ENCODE measurements around the gene FAM168A.
"Not testable (repeated sequence)": the region's sequence is repeated elsewhere in the genome, so short reads cannot be mapped to it uniquely, and the experiment has no call there.

FAM168A gene

DNA sequence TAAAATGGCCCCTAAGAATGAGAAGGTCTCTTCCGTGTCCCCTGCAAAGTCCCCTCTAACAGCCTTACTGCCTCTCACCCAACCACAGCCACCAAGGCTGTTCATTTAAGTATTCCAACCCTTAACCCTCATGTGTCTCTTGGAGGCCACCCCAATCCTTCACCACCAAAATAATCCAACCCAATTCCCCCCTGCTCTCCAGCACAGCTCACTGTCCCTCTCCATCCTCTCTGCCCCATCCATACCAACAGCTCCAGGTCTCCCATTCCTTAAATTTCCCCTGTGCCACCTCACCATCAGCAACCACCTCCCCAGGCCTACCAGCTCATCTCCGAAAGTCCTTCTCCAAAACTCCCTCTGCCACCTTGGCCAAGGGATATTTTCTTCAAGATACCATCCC, 1.4 kb downstream of the FAM168A start:
- DNase-seq (ENCODE audit: low read depth, low spot score), result no peak

DNA sequence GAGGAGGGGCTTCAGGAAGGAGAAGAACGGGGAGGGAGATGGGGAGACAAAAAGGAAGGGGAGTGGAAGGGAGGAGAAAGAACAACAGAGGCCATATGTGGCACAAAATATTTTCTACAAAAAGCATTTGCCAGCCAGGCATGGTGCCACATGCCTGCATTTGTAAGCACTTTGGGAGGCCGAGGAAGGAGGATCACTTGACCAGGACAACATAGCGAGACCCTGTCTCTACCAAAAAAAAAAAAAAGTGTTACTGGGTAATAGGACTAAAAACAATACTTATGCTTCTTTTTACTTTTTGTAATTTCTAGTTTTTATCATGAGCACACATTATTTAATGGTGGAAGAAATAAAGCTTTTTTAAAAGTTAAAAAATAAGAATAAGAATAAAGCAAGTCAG, 5.3 kb downstream of the FAM168A start:
- no peak for DNase-seq (ENCODE audit: low read depth, low spot score)

DNA sequence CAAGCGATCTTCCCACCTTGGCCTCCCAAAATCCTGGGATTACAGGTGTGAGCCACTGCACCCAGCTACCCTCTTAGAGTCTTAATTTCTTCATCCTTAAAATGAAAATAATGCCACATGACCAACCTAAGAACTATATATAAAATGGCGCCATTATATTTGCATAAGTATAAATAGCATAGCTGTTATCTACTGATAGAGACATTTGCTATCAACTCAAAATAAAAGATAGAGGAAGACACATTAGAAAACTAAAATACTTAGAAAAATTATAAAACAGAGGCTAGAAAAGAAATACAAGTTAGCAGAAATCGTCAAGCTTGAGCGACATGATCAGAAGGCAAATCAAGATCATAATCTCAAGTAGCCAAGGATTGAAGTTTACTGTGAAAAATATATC, 6.2 kb downstream of the FAM168A start:
- DNase-seq (ENCODE audit: low read depth, low spot score), result no peak

DNA sequence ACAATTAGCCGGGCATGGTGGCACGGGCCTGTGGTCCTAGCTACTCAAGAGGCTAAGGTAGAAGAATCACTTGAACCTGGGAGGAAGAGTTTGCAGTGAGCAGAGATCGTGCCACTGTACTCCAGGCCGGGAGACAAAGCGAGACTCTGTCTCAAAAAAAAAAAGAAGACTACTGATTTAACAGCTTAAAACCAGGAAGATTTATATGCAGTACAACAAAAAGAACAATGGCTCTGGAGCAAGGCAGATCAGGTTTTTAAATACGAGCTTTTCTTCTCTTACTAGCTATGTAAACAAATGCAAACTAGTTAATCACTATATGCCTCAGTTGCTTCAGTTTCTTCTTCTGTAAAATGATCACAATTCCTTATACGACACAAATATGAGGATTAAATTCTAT, 6.9 kb downstream of the FAM168A start:
- no peak for DNase-seq (ENCODE audit: low read depth, low spot score)

DNA sequence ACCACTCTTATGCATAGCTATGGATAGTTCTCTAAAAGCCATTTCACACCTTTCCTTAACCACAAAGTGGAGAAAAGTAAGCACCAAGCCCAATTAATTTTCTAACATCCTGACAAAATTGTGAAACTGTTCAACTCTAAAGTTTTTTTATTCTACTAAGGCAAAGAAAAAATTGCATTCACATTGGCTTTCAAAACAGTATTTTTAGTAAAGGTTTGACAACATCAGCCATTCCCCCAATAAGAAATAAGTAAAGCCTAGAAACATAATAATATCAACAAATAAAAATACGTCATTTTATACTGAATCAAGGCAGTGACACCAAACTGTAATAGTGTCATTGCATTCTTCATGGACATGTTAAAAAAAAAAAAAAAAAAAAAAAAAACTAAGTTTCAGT, 11.1 kb downstream of the FAM168A start:
- no peak for DNase-seq (ENCODE audit: low read depth, low spot score)

DNA sequence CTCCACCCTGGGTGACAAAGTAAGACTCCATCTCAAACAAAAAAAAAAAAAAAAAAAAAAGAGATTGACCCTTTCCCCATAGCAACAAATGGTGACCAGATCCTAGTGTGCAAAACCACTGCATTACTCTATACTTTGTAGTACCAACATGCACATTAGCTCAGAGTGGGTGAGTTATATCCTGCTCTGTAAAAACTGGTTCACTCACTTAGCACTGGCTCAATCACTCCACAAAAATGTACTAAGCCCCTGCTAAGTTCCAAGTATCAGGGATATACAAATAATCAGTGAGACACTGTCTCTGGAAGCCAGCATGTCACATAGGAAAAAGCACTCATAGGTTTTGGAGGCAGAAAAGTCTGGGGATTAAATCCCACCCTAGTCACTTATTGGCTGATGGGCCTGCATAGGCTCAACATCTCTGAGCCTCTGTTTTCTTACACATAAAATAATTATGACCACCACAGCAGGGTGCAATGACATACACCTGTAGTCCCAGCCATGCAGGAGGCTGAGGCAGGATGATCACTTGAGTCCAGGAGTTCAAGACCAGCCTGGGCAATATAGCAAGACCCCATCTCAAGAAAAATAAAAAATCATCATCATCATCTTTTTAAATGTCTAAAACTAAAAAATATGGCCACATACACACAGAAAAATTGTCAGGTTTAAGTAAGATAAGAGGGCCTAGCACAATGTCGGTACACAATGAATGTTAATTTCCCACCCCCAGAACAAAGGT, 11.9 kb downstream of the FAM168A start:
- DNase-seq (ENCODE audit: low read depth, low spot score), result no peak

DNA sequence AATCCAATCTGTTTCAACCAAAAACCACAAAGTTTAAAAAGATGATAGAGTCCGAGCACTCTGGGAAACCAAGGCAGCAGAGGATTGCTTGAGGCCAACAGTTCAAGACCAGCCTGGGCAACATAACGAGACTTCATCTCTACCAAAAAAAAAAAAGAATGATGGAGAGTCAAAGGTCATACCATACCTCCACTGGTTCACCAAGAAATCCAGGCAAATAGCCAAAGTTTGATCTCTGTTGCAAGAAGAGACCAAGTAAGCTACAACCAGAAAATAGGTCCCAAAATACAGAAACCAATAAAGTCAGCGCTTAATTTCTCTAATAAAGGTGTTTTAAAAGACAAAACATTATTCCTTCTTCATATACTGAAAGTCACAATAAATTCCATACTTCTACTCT, 13.1 kb downstream of the FAM168A start:
- DNase-seq (ENCODE audit: low read depth, low spot score), result no peak

DNA sequence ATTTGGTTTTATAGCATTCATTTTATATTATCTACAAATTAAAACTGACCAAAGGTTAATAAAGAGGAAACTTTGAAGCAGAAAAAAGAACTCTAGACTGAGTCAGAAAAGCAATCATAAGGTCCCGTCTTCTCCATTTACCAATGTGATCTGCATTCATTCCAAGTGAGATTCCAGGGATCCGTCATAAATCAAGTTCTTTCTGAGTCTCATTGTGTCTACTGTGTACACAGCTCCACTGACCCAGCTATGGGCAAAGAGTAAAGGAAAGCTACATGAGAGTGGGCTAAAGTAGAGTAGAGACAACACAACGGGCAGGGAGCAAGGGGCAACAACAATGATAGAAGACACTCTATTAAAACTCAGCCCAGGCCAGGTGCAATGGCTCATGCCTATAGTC, 15.3 kb downstream of the FAM168A start:
- no peak for DNase-seq (ENCODE audit: low read depth, low spot score)

DNA sequence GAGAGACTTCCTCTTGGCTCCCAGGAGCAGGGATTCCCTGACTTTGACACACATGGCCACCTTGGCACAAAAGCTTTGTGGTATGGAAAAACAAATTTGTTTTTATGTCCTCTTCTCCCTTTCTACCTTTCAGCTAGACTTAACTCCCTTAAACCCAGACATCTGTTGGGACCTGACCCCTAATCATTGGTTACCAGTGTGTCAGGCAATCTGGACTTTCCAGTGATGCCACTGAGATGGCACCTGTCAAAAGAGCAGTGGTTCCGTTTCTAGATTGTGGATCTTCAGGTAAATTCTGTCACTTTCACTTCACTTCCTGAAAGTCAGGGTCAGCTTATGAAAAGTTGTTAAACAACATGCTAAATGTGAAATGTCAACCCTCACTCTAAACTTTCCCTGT, 17.2 kb downstream of the FAM168A start:
- DNase-seq (ENCODE audit: low read depth, low spot score), result not testable (repeated sequence)

DNA sequence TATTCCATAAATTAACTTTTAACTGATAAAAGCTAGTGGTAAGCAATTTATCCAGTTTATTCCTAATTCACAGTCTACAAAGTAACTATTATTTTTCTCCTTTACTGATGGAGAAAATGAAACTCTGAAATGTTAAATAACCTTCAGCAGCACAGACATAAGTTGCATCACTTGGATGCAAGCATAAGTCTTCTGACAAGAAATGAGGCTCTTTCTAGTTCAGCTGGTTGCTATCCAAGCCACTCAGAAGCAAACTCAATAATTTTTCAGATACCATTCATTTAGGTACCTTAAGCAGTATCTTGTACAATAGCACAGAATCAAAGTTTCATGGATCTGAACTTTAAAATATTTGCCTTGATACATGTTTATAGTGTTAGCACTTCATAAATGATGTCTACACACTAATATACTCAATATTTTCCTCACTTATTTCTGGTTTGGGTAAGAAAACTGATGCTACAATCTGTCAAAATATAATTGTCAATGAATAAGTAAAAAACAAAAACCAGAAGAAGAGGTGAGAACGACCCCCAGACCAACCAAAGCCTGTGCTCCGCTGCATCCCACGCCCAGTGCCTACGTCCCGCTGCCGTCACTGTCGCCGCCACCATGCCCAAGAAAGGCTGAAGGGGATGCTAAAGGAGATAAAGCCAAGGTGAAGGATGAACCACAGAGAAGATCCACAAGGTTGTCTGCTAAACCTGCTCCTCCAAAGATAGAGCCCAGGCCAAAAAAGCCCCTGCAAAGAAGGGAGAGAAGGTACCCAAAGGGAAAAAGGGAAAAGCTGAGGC, 18.1 kb downstream of the FAM168A start:
- DNase-seq (ENCODE audit: low read depth, low spot score), result no peak

DNA sequence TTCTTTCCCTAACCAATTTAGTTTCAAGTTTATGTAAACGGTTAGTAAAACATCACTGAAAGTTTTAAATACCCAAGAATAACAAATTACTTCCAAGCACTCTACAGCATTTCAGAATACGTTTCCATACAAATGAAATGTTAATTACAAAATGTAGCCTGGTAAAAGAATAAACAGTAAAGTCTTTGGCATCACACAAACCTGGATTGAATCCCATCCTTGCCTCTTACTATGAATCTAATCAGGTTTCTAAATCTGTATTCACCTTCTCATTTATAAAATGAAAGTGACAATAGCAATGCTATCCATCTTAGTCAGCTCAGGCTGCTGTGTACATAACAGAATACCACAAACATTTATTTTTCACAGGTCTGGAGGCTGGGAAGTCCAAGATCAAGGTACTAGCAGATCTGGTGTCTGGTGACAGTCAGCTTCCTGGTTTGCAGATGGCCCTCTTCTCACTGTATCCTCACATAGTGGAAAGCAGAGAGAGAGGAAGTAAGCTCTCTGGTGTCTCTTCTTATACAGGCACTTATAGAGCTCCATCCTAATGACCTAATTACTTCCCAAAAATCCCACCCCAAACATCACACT, 19.2 kb downstream of the FAM168A start:
- DNase-seq (ENCODE audit: low read depth, low spot score), result no peak

DNA sequence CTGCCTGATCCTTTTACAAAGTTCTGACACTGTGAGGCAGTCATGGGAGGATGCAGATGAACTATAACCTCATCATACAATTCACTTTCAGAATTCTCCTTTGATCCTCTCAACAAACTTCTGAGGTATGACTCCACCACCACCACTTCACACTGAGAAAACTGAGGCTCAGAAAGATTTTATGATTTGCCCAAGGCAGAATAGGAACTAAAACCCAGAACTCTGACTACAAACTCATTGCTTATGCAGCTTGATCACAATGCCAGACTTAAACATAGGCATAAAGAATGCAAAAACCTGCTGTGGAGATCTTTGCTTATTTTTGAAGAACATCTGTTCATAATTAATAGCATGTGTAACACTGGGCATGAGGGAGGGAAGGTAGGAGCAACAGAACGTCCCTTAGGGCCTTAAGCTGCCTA, 20.4 kb downstream of the FAM168A start:
- DNase-seq (ENCODE audit: low read depth, low spot score), result no peak

DNA sequence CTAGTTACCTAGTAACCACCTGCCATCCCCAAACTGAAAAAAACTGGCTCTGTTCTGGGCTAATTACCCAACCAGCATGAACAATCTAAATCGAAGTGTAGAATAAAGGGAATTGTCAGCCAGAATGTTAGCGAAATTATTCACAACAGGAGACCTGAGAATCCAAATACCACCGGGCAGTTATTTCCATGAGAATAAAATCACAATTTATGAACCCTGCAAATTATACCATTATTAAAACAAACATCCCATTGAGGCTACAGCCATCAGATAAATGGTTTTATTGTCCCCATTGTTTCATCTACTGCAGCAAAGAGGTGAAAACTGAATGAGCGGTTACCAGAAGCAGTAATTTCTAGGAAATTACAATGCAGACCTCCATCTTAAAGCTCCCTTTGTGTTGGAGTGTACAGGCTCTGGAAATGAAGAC, 21.7 kb downstream of the FAM168A start:
- no peak for DNase-seq (ENCODE audit: low read depth, low spot score)

DNA sequence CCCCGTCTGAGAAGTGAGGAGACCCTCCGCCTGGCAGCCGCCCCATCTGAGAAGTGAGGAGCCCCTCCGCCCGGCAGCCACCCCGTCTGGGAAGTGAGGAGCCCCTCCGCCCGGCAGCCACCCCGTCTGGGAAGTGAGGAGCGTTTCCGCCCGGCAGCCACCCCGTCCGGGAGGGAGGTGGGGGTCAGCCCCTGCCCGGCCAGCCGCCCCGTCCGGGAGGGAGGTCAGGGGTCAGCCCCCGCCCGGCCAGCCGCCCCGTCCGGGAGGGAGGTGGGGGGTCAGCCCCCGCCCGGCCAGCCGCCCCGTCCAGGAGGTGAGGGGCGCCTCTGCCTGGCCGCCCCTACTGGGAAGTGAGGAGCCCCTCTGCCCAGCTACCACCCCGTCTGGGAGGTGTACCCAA, 25.9 kb downstream of the FAM168A start:
- not testable (repeated sequence) for DNase-seq (ENCODE audit: low read depth, low spot score)

DNA sequence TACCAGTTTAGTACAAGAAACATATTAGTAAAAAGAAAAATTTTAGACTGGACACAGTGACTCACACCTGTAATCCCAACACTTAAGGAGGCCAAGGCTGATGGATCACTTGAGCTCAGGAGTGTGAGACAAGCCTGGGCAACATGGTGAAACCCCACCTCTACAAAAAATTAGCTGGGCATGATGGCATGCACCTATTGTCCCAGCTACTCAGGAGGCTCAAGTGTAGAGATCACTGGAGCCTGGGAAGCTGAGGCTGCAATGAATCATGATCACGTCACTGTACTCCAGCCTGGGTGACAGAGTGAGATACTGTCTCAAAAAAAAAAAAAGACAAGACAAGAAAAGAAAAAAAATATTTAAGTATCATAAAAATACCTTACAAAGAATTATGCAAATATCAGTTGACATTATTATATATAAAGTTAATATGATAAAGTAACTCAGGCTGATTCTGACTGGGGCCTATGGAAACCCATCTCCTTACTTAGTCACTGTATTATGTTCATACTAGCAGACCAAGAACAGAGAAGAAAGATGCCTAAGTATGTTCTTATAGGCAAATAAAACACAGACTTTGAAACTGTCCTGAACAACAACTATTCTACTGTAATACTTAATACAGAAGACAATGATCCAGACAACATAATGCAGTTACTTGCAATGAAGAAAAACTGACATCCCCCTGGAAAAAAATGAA, 27.3 kb downstream of the FAM168A start:
- DNase-seq (ENCODE audit: low read depth, low spot score), result no peak

DNA sequence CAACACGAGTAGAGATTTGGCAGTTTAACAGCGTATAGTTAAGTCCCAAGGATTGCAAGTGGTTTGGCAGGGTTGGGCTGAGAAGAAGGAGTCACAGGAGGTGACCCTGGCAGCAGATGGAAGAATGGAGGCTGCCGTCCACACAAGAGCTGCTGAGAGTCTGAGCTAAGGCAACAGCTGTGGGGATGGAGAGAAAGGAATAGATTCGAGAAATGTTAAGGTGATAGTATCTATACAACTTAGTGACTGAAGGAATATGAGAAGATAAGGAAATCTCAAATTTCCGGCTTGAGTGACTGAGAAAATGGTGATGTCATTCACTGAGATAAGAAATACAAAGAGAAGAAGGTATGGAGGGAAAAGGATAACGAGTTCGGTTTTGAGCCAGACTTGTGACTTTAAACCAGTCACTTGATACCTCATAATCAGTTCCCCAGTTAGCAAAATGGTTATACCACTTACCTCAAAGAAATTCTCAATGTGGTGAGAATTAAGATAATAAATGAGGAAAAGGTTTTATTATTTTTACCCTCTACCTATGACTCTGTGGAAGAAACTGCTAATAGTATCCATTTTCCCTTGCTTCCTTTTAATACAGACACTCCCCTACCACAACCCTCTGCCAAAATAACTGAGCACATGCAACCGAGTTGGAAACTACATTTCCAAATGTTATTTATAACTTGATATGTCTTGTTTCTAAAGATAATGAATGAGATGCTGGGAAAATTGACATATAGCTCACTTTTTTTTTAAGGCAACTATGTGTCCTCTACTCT, 30.7 kb downstream of the FAM168A start:
- no peak for DNase-seq (ENCODE audit: low read depth, low spot score)

DNA sequence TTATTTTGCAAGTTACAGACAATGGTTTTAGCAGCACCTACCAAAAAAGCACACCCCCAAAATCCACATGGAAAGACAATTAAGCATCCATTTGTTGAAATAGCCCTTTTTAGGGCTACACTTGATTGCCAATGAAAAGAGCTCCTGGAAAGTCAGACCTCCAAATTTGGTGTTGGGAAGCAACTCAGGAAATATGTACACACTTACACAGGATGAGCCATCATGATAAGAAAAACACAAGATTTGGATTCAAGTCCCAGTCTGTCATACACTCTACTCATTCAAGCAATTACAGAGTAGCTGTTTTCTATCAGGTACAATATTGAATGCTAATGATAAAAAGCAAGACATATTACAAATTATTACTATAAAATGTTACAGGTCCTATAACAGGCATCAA, 31.5 kb downstream of the FAM168A start:
- DNase-seq (ENCODE audit: low read depth, low spot score), result no peak

DNA sequence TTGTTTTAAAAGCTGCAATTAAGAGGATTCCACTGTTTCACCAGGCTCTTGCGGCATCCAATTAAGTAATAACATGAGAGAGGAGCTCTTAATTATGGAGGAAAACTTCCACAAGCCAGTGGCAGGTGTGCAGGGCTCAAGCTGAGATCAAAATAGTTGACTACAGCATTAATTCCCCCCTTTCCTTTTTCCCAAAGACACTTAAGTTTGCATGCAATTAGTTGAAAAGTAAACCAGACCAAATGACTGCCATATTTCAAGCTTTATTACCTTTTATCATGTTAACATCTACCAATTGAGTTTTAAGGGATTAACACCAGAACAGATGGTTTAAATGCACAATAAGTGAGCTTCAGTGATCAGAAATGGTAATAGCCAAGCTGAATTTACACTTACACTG, 32.1 kb downstream of the FAM168A start:
- DNase-seq (ENCODE audit: low read depth, low spot score), result no peak

DNA sequence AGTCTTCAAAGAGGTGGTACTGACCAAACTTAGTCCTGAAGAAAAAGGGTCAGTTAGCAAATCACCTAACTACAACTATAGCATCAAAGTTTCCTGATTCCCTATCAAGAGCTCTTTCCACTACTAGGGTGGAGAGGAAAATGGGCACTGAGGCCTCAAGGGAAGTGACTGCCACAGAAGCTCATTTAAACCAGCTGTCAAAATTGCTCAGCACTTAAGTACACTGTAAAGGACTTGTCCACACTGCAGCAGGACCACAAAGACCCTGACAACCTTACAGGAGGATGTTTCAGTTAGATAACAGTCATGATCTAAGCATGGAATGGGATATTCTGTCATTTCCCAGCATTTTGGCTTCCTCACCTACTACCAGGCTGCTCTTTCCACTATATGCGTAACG, 33.0 kb downstream of the FAM168A start:
- no peak for DNase-seq (ENCODE audit: low read depth, low spot score)

DNA sequence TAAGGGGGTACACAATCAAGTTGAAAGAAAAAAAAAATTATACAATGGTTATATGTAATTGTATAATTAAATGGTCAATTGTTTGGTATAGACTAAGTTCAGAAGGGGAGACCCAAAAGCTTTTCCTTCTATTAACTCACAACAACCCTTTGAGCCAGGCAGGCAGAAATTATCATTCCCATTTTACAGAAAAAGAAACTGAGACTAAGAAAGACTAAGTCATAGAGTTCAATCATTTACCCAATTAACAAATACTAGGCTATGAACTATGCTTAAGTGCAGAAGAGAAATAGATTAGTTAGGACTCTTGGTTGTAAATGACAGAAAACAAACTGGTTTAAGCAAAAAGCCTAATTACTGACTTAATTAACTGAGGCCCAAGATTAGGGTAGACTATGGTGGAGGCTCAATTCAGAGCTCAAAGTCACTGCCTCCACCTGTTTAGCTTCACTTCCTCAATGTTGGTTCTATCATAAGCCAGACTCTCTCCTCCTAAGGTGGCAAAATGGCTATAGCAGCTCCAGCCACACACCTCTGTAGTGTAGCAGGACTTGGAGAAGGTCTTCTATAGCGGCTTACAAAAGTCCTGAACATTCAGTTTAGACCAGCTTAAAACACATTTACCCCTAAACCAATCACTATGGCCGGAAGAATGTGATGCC, 34.2 kb downstream of the FAM168A start:
- no peak for DNase-seq (ENCODE audit: low read depth, low spot score)

DNA sequence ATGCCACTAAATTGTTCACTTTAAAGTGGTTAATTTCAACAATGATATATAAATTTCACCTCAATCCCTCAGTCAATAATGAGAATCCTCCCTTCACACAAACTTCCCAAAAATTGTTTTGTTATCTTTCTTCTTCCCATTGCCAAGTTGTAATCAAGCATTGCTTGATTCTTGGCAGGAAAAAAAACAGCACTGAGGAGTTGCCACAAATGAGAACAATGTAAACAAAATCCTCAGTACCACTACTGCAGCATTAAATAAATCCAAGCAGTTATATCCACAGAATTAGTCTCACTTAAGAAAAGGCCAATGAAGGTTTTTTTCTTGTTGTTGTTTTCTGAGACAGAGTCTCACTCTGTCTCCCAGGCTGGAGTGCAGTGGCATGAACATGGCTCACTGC, 38.2 kb downstream of the FAM168A start:
- no peak for DNase-seq (ENCODE audit: low read depth, low spot score)

All from ELF-1 (cell line).